Left forelimb (tissue), 1 donor: Measurements from ENCODE around the gene ZNF692.
A peak's percentile ranks its signal among the peaks of the same experiment; 100 is the strongest.
"Not testable (repeated sequence)": the region's sequence is repeated elsewhere in the genome, so short reads cannot be mapped to it uniquely, and the experiment has no call there.

ENCODE experiments used
- DNase-seq: peaks from one replicate; pipeline ENCODE4 v3.0.0-alpha.2; 2018; ENCODE audit warnings: low spot score

ZNF692 gene

DNA sequence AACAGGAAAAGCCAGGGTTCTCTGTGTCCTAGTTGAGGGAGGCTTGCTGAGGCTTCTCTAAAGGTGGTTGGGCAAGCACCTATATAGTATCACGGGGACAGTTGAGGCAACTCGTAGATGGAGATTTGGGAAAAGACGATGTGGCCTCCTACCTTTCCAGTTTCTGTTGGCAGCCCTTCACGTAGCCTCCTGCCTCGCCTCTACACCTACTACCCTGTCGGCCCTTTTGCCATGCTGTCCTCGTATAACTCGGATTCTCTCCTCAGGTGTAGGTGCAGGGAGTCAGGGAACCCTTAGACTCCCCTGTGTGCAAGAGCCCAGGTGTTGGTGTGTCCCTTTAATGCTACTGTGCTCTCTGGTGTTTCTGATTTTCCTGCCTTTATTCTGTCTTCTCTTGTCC is 10.3 kb downstream of the ZNF692 start:
- no peak for DNase-seq

DNA sequence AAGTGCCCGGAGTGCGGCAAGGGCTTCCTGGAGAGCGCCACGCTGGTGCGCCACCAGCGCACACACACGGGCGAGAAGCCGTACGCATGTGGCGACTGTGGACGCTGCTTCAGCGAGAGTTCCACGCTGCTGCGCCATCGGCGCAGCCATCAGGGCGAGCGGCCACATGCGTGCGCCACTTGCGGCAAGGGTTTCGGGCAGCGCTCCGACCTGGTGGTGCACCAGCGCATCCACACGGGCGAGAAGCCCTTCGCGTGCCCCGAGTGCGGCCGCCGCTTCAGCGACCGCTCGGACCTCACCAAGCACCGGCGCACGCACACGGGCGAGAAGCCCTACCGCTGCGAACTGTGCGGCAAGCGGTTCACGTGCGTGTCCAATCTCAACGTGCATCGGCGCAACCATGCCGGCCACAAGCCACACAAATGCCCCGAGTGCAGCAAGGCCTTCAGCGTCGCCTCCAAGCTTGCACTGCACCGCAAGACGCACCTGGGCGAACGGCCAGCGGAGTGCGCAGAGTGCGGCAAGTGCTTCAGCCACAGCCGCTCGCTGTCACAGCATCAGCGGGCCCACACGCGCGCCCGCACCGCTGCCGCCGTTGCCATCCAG is 10.8 kb downstream of the ZNF692 start:
- no peak for DNase-seq

DNA sequence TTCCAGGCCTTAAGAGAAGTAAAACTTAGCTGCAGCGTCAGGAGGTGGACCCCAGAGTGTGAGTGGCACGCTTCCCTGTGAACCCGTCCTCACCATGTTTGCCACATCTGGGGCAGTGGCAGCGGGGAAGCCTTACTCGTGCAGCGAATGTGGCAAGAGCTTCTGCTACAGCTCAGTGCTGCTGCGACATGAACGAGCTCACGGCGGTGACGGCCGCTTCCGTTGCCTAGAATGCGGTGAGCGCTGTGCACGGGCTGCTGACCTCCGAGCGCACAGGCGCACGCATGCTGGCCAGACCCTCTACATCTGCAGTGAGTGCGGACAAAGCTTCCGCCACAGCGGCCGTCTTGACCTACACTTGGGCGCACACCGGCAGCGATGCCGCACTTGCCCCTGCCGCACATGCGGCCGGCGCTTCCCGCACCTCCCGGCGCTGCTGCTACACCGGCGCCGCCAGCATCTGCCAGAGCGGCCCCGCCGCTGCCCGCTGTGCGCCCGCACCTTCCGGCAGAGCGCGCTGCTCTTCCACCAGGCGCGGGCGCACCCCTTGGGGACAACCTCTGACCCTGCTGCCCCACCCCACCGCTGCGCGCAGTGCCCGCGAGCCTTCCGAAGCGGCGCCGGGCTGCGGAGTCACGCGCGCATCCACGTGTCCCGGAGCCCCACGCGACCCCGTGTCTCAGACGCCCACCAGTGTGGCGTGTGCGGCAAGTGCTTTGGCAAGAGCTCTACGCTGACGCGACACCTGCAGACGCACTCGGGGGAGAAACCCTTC is 11.5 kb downstream of the ZNF692 start:
- no peak for DNase-seq

- DNase-seq = no peak
Measured at GRCh38 chr1:248844526-248844925, 14.4 kb downstream of the ZNF692 start.

DNA sequence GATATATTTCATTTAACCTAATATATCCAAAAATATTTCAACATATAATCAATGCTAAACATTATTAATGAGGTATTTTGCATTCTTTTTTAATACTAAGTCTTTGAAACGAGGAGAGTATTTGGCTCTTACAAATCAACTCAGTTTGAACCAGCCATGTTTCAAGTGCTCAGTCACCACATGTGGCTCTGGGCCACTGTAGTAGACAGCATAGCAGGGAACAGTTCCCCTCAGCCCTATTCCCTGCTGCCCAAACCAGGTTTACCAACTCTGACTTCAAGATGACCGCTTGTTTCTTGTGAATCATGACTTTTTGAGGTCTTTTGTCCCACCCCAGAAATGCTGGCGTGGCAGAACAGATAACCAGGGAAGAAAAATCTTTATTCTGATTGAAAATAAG is 15.2 kb downstream of the ZNF692 start:
- DNase-seq = no peak

- no peak for DNase-seq
Measured at GRCh38 chr1:248842781-248843331, 16.0 kb downstream of the ZNF692 start.

DNA sequence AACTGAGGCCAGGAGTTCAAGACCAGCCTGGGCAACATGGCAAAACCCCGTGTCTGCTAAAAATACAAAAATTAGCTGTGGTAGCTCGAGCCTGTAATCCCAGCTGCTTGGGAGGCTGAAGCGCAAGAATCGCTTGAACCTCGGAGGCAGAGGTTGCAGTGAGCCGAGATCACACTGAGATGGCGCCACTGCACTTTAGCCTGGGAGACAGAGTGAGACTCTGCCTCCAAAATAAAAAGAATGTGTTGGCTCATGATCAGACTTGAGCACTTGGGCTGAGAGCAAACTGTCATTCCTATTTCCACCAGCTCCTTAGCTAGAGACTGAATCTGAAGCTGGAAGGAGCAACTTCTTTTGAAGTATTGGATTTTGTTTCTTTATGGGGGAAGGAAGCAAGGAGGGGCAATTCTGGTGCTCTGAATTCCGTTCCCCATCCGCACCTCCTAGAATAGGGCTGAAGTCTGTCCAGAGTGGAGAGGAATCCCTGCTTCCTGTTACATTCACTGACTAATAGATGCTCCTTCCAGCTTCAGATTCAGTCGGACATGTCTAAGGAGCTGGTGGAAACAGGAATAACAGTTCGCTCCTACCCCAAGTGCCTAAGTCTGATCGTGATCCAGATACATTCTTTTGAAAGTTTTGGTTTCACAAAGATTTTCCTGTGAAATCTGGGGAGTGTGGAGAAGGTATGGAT is 17.0 kb downstream of the ZNF692 start:
- no peak for DNase-seq

DNA sequence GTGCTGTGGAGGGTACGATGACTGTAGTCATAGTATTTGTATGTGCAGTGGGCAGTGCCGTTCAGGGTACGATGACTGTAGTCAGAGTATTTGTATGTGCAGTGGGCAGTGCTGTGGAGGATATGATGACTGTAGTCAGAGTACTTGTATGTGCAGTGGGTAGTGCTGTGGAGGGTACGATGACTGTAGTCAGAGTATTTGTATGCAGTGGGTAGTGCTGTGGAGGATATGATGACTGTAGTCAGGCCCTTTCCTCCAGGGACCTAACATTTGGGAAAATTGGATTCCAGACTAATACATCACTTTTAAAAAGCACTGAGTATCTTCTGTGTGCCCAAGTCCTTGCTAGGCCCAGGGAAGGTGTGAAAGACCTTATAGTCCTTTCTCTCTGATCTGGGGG is 17.9 kb downstream of the ZNF692 start:
- no peak for DNase-seq

GRCh38 chr1:248839168-248839555 is 19.7 kb downstream of the ZNF692 start:
- no peak for DNase-seq

- peak; percentile 92 for DNase-seq
Measured at GRCh38 chr1:248838357-248839167, 20.3 kb downstream of the ZNF692 start.

- DNase-seq = peak; percentile 97
Measured at GRCh38 chr1:248837781-248838356, 21.0 kb downstream of the ZNF692 start, which contains the start of gene ZNF672. ZNF672 (plus strand) TSS chr1:248838224; CDS start chr1:248847275, 9,051 bp downstream.

DNA sequence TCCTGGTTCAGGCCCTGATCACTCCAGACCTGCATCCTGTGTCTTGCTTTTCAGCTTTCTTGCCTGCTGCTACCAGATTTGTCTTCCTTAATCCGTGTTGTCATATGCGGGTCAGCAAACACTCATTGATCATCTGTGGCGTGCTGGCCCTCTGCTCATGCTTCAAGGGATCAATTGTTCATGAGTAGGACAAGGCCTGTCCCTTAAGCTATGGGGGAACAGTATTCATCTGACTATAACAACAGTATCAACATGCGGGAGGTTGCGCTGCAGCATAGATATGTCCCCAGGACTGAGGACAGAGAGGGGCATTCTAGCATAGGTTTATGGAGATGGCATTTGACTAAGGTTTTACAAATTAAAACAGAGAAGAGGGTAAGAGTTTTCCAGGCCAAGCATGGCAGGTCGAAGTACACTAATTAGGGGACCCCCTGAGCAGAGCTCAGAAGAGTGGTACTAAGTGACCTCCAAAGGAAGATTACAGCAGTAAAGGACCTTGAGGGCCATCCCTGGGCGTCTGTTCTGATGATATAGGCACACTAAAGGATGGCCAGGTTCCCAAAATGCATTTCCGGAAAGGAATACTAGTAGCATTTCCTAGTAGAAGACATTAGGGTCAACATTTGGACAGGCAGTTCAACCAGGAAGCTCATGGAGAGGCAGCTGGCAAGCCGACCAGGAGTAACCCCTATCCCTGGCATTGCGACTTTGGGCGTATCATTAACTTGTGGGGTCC is 21.7 kb downstream of the ZNF692 start:
- no peak for DNase-seq

GRCh38 chr1:248834343-248834940 is 24.4 kb downstream of the ZNF692 start:
- no peak for DNase-seq

- no peak for DNase-seq
Measured at GRCh38 chr1:248831842-248832241, 27.0 kb downstream of the ZNF692 start.

DNA sequence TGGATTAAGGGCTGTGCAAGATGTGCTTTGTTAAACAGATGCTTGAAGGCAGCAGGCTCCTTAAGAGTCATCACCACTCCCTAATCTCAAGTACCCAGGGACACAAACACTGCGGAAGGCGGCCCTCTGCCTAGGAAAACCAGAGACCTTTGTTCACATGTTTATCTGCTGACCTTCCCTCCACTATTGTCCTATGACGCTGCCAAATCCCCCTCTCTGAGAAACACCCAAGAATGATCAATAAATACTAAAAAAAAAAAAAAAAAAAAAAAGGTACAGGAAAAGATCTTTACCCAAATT is 28.2 kb downstream of the ZNF692 start:
- DNase-seq = not testable (repeated sequence)

DNA sequence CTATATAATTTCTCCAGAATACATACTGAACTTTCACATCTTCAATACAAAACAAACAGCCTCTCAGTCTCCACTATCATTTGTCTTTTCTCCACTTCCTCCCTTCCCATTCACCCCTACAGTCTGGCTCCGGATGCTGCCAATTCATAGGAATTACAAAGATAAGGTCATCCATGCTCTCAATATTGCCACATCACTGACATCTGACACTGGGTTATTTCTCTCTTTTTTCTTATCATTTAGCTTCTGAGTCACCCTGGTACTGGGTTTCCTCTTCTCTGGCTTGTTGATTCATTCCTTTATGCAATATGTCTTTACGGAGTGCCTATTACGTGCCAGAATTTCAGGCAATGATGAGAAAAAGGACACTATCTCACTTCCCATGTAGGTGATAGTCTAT is 30.0 kb downstream of the ZNF692 start:
- no peak for DNase-seq

DNA sequence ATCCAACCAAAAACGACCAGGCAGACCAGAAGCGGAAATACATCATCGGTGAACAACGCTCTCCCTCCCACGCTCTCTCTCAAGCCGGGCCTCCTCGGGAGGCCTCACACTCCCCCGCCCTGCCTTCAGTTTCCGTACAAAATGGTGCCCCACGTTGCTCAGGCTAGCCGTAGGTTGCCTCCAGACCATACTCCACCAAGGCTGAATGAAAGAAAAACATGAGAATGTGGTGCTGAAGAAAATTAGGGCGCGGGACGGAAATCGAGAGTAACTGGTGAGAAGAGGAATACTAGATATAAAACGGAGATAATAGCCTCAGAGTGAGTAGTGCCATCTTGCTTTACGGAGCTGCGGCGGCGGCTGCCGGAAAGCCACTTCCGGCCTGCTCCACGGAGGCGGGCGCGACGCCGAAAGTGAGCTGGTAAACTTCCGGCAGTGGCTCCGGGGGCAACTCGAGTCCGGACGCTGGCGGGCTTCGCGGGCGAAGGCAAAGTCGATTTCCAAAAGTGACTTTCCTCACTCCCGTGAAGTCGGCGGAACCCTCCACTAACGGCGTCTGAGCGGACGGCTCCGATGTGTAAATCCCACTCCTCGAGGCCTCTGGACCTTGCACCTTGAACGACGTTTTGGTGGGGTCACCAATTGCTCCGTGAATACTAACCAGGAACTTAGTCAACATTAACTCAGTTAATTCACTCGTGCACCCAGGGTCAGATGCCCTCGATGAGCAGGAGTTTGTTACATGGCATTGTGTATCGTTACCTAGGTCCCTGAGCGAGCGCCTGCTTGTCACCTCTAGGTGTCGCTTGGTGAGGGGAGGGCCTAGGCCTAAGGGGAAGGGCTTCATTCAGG is 32.8 kb downstream of the ZNF692 start, which contains the start of gene SH3BP5L:
Gene SH3BP5L, minus strand, starts transcription at position 7 of the 852 bp plus-strand sequence. CDS start 980 bp downstream, outside the sequence.
- DNase-seq = peak; percentile 95

DNA sequence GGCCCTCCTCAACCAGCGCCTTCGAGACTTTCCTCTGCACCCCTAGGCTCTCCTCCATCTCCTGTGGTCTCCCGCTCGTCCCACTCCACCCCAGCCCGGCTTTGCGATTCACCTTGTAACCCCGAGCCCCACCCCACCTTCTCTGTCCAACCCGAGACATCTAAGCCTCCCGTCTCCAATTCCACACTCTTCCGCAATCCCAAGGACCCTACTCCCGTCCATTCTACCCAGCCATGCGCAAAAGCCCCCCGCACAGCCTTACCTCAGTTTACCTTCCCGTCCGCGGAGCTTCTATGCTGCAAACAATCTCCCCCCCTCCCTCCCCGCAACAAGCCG is 33.3 kb downstream of the ZNF692 start:
- no peak for DNase-seq

- DNase-seq = no peak
Measured at GRCh38 chr1:248825136-248825535, 33.7 kb downstream of the ZNF692 start.

- DNase-seq = no peak
Measured at GRCh38 chr1:248824701-248825100, 34.2 kb downstream of the ZNF692 start.
